ENCODE data around the gene AGAP1. TPM values are rescaled to one million over a fixed set of nuclear protein-coding genes. Genes with fewer than 3 reads are reported as not detected.

AGAP1 gene
- total RNA-seq, 4 donors from 2014 or later, result 7.2 to 19.6 (median 15.2) TPM

GRCh38 chr2:236164925-236165841, 671.3 kb downstream of the AGAP1 start:
- Histone ChIP-seq H3K4me1 (peaks cover 35 to 84% (median 43%) of the 10 kb centered on the region in 3 donors), H3K4me3 (peak overlapping the region in 2 of 4 donors; percentile 29 to 61), H3K27me3 (peaks cover 66 to 100% (median 69%) of the 10 kb centered on the region in 4 donors), H3K27ac (no peak overlapping the region), H3K9me3 (no peaks in the 10 kb centered on the region), H3K36me3 (no peaks in the 10 kb centered on the region)
- WGBS, 2 donors, result 21 to 32% methylated on average over 13 to 18 of the region's 18 CpGs
- intact Hi-C loops (cut with DNase I), result no loop called here
- DNase-seq, result no peak
- no peak for TF ChIP-seq POLR2A (IDR thresholded peaks at IDR 0.05)
- no peak for TF ChIP-seq CTCF (IDR thresholded peaks at IDR 0.05)

- Histone ChIP-seq H3K27ac (no peak overlapping the region), H3K4me3 (peak overlapping the region; percentile 7 to 65 (median 26)), H3K4me1 (peaks cover 35 to 90% (median 45%) of the 10 kb centered on the region in 3 donors), H3K27me3 (peaks cover 66 to 100% (median 75%) of the 10 kb centered on the region in 4 donors), H3K36me3 (no peaks in the 10 kb centered on the region), H3K9me3 (no peaks in the 10 kb centered on the region)
- DNase-seq, result no peak
- 6 to 10% methylated on average over 16 to 48 of the region's 58 CpGs for WGBS, 2 donors
- intact Hi-C loops (cut with DNase I), result no loop called here
- TF ChIP-seq CTCF (IDR thresholded peaks at IDR 0.05) (no peak), POLR2A (IDR thresholded peaks at IDR 0.05) (no peak)
Measured at GRCh38 chr2:236165842-236166795, 672.3 kb downstream of the AGAP1 start.

- TF ChIP-seq CTCF (IDR thresholded peaks at IDR 0.05), result no peak
- TF ChIP-seq POLR2A (IDR thresholded peaks at IDR 0.05), result no peak
- peaks cover 40 to 95% (median 53%) of the 10 kb centered on the region in 3 donors for H3K4me1 ChIP-seq
- H3K27me3 ChIP-seq, result peaks cover 66 to 100% (median 79%) of the 10 kb centered on the region in 4 donors
- H3K9me3 ChIP-seq, result no peaks in the 10 kb centered on the region
- no peak overlapping the region for H3K27ac ChIP-seq
- peak overlapping the region; percentile 11 to 65 (median 32) for H3K4me3 ChIP-seq
- intact Hi-C loops (cut with DNase I), result no loop called here
- WGBS, 2 donors, result 3% methylated on average over 6 to 17 of the region's 29 CpGs
- H3K36me3 ChIP-seq, result no peaks in the 10 kb centered on the region
- DNase-seq, result no peak
Measured at GRCh38 chr2:236166796-236167296, 673.0 kb downstream of the AGAP1 start.

GRCh38 chr2:236167297-236168109, 673.7 kb downstream of the AGAP1 start:
- Histone ChIP-seq H3K4me1 (peaks cover 40 to 95% (median 56%) of the 10 kb centered on the region in 3 donors), H3K36me3 (no peaks in the 10 kb centered on the region), H3K27me3 (peaks cover 72 to 100% (median 81%) of the 10 kb centered on the region in 4 donors), H3K9me3 (no peaks in the 10 kb centered on the region), H3K4me3 (peak overlapping the region; percentile 8 to 65 (median 32)), H3K27ac (no peak overlapping the region)
- intact Hi-C loops (cut with DNase I), result no loop called here
- no peak for TF ChIP-seq POLR2A (IDR thresholded peaks at IDR 0.05)
- TF ChIP-seq CTCF (IDR thresholded peaks at IDR 0.05), result no peak
- 0 to 1% methylated on average over 2 to 15 of the region's 112 CpGs for whole genome bisulfite sequencing, 2 donors
- no peak for DNase-seq
